ENCODE results near the gene IRGQ.

- TF ChIP-seq POLR2A (IDR thresholded peaks at IDR 0.05; ENCODE audit: extremely low read depth, insufficient read length) = no peak
- no peak for TF ChIP-seq CTCF (IDR thresholded peaks at IDR 0.05; ENCODE audit: low read depth, low read length)
- TF ChIP-seq MYC (IDR thresholded peaks at IDR 0.05; ENCODE audit: low read depth, low read length) = no peak
Measured at GRCh38 chr19:43569657-43570056, 26.3 kb downstream of the IRGQ start.
